ENCODE measurements around the gene MACROH2A1.

- TF ChIP-seq CTCF (conservative IDR thresholded peaks at IDR 0.05; ENCODE audit: low read depth, low read length) (no peak), RAD21 (IDR thresholded peaks at IDR 0.05; ENCODE audit: low read length) (no peak), POLR2A (IDR thresholded peaks at IDR 0.05; ENCODE audit: low read depth, low read length) (no peak), RFX5 (IDR thresholded peaks at IDR 0.05; ENCODE audit: low read depth, low read length) (no peak), CEBPB (IDR thresholded peaks at IDR 0.05; ENCODE audit: low read depth, low read length) (no peak), MAFK (IDR thresholded peaks at IDR 0.05; ENCODE audit: low read depth, low read length) (no peak), USF2 (IDR thresholded peaks at IDR 0.05; ENCODE audit: low read depth, low read length) (no peak), MXI1 (IDR thresholded peaks at IDR 0.05; ENCODE audit: borderline replicate concordance, low read depth, low read length) (no peak)
Measured at GRCh38 chr5:135331612-135332011, 67.4 kb downstream of the MACROH2A1 start.

All from IMR-90 (cell line).